ENCODE measurements around the gene RPL31. TPM values are rescaled to one million over a fixed set of nuclear protein-coding genes. Genes with fewer than 3 reads are reported as not detected.
A peak's percentile ranks its signal among the peaks of the same experiment; 100 is the strongest.

RPL31 gene
- total and polyA plus RNA-seq, 12 donors = 413 to 4,491 (median 1,112) TPM

DNA sequence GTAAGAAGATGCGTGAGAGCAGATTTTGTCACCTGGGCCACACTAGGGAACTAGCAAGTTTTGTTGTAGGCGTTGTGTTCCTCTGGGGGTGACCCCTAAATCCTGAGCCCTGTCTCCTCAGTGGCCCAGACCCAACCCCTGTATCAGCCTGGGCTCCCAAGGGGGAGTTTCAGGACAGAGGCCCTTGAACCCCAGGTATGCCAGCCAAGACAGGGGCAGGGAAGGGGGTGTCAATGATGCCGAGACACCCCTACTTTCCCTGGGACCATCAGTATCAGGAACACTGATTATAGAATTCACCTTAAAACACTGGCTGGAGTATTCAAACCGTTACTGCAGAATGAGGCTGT is 39.1 kb upstream of the RPL31 start:
- peaks cover 0 to 5% of the 10 kb centered on the region in 2 donors for H3K4me1 ChIP-seq (replicated peaks in 1 of 2)

DNA sequence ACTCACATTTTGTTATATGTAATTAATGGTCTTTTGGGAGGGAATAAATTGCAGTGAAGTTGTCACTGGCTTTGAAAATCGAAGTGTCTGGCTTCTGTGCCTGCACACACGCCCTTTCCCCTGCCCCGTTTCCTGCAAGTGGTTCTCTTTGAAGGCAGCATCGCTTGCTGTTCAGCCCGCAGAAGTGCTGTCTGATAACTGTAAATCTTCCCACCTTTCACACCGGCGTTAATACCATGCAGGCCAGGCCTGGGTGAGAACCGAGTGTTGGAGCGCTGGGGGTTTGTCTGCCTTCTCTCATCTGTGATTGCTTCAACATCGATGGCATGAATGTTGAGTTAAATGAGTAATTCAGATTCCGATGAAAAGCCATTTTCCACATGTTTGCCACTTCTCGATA is 37.9 kb upstream of the RPL31 start:
- Histone ChIP-seq H3K27ac (peak overlapping the region in 1 of 5 donors; percentile 37), H3K4me3 (no peak overlapping the region), H3K4me1 (replicated peaks in 1 of 2) (no peaks in the 10 kb centered on the region), H3K27me3 (no peaks in the 10 kb centered on the region), H3K9me3 (replicated peaks in 1 of 3) (no peaks in the 10 kb centered on the region), H3K36me3 (replicated peaks in 1 of 2) (no peaks in the 10 kb centered on the region)
- intact Hi-C loops (cut with DNase I) = no loop called here
- TF ChIP-seq, protein P1, sequence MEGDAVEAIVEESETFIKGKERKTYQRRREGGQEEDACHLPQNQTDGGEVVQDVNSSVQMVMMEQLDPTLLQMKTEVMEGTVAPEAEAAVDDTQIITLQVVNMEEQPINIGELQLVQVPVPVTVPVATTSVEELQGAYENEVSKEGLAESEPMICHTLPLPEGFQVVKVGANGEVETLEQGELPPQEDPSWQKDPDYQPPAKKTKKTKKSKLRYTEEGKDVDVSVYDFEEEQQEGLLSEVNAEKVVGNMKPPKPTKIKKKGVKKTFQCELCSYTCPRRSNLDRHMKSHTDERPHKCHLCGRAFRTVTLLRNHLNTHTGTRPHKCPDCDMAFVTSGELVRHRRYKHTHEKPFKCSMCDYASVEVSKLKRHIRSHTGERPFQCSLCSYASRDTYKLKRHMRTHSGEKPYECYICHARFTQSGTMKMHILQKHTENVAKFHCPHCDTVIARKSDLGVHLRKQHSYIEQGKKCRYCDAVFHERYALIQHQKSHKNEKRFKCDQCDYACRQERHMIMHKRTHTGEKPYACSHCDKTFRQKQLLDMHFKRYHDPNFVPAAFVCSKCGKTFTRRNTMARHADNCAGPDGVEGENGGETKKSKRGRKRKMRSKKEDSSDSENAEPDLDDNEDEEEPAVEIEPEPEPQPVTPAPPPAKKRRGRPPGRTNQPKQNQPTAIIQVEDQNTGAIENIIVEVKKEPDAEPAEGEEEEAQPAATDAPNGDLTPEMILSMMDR (IDR thresholded peaks at IDR 0.05) = no peak
- TF ChIP-seq POLR2A (IDR thresholded peaks at IDR 0.05) = no peak
- WGBS, 4 donors = 80 to 84% (median 83%) methylated on average over 12 of the region's 12 CpGs
- DNase-seq = no peak

More for the DNA sequence above, 39.1 kb upstream of the RPL31 start:
- Histone ChIP-seq H3K9me3 (replicated peaks in 1 of 3) (no peaks in the 10 kb centered on the region), H3K4me3 (no peak overlapping the region), H3K36me3 (replicated peaks in 1 of 2) (no peaks in the 10 kb centered on the region), H3K27me3 (no peaks in the 10 kb centered on the region), H3K27ac (no peak overlapping the region)
- WGBS, 4 donors = 91 to 98% (median 92%) methylated on average over 4 of the region's 4 CpGs
- TF ChIP-seq, protein P1 (IDR thresholded peaks at IDR 0.05) = no peak
- no peak for TF ChIP-seq POLR2A (IDR thresholded peaks at IDR 0.05)
- intact Hi-C loops (cut with DNase I) = no loop called here
- no peak for DNase-seq

DNA sequence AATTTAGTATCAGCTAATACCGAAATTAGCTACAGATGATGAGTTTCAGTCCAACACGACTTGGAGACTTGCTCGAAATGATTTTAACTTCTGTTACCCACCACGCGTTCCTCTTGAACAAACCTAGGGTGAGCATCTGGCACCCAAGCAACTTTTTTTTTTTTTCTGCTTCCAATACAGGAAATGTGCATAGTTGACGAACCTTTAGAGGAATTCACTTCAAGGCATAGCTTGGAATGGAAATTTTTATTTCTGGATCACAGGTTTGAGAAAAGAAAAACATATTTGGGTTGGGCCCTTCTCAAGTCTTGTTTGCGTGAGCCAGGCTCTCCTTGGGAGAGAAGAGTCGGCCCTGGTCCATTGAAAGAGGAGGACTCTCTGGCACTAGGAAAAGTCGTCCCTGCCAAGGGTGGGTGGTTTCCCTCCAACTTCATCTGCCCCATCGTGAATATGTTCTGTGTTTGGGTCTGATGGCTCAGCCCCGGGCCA is 37.4 kb upstream of the RPL31 start:
- no peak for DNase-seq
- Histone ChIP-seq H3K36me3 (replicated peaks in 1 of 2) (no peaks in the 10 kb centered on the region), H3K27ac (peak overlapping the region in 1 of 5 donors; percentile 37)

DNA sequence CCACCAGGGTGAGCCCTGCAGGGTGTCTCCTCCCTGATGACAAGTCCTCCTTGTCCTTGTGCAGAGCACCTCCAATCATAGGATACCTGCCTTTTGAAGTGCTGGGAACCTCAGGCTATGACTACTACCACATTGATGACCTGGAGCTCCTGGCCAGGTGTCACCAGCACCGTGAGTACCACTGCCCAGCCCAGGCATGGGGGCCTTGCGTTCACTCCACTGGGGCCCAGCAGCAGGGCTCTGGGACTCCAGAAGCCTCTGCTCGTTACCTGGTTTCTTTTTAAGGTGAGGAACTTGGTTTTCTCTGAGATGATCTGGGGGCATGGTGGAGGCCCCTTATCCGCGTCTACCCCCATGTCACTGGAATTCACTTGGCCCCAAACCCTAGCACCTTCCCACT is 36.5 kb upstream of the RPL31 start:
- Histone ChIP-seq H3K36me3 (replicated peaks in 1 of 2) (no peaks in the 10 kb centered on the region), H3K27me3 (no peaks in the 10 kb centered on the region), H3K4me1 (replicated peaks in 1 of 2) (no peaks in the 10 kb centered on the region), H3K4me3 (no peak overlapping the region), H3K27ac (no peak overlapping the region), H3K9me3 (replicated peaks in 1 of 3) (no peaks in the 10 kb centered on the region)
- TF ChIP-seq, protein P1 (IDR thresholded peaks at IDR 0.05) = no peak
- no peak for TF ChIP-seq POLR2A (IDR thresholded peaks at IDR 0.05)
- 93 to 100% (median 96%) methylated on average over 5 of the region's 5 CpGs for WGBS, 4 donors
- DNase-seq = no peak
- intact Hi-C loops (cut with DNase I) = no loop called here

More for the DNA sequence above, 37.4 kb upstream of the RPL31 start:
- TF ChIP-seq, protein P1 (IDR thresholded peaks at IDR 0.05) = no peak
- TF ChIP-seq POLR2A (IDR thresholded peaks at IDR 0.05) = no peak
- H3K27me3 ChIP-seq = no peaks in the 10 kb centered on the region
- H3K4me1 ChIP-seq (replicated peaks in 1 of 2) = no peaks in the 10 kb centered on the region
- 76 to 90% (median 79%) methylated on average over 11 of the region's 11 CpGs for WGBS, 4 donors
- no peak overlapping the region for H3K4me3 ChIP-seq
- H3K9me3 ChIP-seq (replicated peaks in 1 of 3) = no peaks in the 10 kb centered on the region
- intact Hi-C loops (cut with DNase I) = no loop called here

All from adrenal gland (tissue), 12 donors.